B cell (primary cell): ENCODE results near the gene EPHB1. TPM values are rescaled to one million over a fixed set of nuclear protein-coding genes. Genes with fewer than 3 reads are reported as not detected.

Source experiments
- ATAC-seq: fragments of 200-7000 bp; cut with Tn5 transposase; one replicate; pipeline ENCODE4 v1.10.0; 2021; ENCODE audit warnings: low read depth, mild to moderate bottlenecking, moderate number of reproducible peaks, moderate library complexity
- CTCF ChIA-PET: fragments of 350-600 bp; sonication (Branson Sonifier 250); formaldehyde crosslinking; loops from one replicate; lab custom pipeline; 2021; ENCODE audit warnings: antibody characterized with exemption, inconsistent platforms; lab: Charles Lee
- POLR2A ChIA-PET: fragments of 350-600 bp; sonication (Branson Sonifier 250); formaldehyde crosslinking; loops from one replicate; lab custom pipeline; 2021; ENCODE audit warnings: antibody characterized with exemption; lab: Charles Lee
- DNase-seq: peaks from one replicate; pipeline ENCODE4 v3.0.0; 2013
- H2AFZ ChIP-seq: 2 replicates; pipeline ENCODE4 v1.6.1; 2012; ENCODE audit warnings: mild to moderate bottlenecking, low read depth, low read length; ENCODE audit not compliant: insufficient read depth, poor library complexity, severe bottlenecking
- H3K27ac ChIP-seq, 2 donors: 1 replicate in 1 of 2; 2 replicates in 1 of 2; pipeline ENCODE4 v1.5.1; 2012 to 2013; ENCODE audit warnings: low read length in 2 of 2, mild to moderate bottlenecking in 2 of 2, moderate library complexity in 1 of 2
- H3K27me3 ChIP-seq, 4 experiments: fragments of 200-600 bp in 1 of 4; sonication (generic) in 1 of 4; replicated peaks in 1 of 4; 1 replicate in 2 of 4; 2 replicates in 2 of 4; pipeline versions ENCODE4 v1.6.1 to v1.7.0; 2013 to 2016; ENCODE audit warnings: low read length in 3 of 4, mild to moderate bottlenecking in 2 of 4, mixed read lengths in 1 of 4, moderate library complexity in 1 of 4; ENCODE audit not compliant: insufficient read depth in 4 of 4, control insufficient read depth in 3 of 4; ENCODE audit errors: control extremely low read depth in 1 of 4
- H3K36me3 ChIP-seq, 2 experiments: replicated peaks in 1 of 2; 1 replicate in 1 of 2; 2 replicates in 1 of 2; pipeline versions ENCODE4 v1.6.1 to v1.7.1; 2013; ENCODE audit warnings: low read length in 1 of 2; ENCODE audit not compliant: insufficient read depth in 2 of 2, control insufficient read depth in 1 of 2; ENCODE audit errors: control extremely low read depth in 1 of 2, extremely low read depth in 1 of 2
- H3K4me1 ChIP-seq, 2 donors: fragments of 200-600 bp in 1 of 2; sonication (generic) in 1 of 2; 1 replicate in 1 of 2; 2 replicates in 1 of 2; pipeline versions ENCODE4 v1.5.1 to v1.6.1; 2013 to 2017; ENCODE audit warnings: low read length in 2 of 2; ENCODE audit not compliant: control insufficient read depth in 2 of 2, insufficient read depth in 2 of 2
- H3K4me2 ChIP-seq: replicated peaks from 2 replicates; pipeline ENCODE3; 2012; ENCODE audit warnings: mild to moderate bottlenecking, low read depth, low read length; ENCODE audit not compliant: poor library complexity, severe bottlenecking
- H3K4me3 ChIP-seq, 5 experiments: fragments of 200-600 bp in 1 of 5; sonication (generic) in 1 of 5; 1 replicate in 3 of 5; 2 replicates in 2 of 5; pipeline versions ENCODE4 v1.5.1 to v1.7.0; 2011 to 2016; ENCODE audit warnings: low read length in 4 of 5, mild to moderate bottlenecking in 4 of 5, low read depth in 2 of 5, control low read depth in 1 of 5, moderate library complexity in 1 of 5; ENCODE audit not compliant: insufficient read depth in 1 of 5; ENCODE audit errors: control extremely low read depth in 1 of 5, extremely low read depth in 1 of 5
- H3K79me2 ChIP-seq: fragments of 200-600 bp; sonication (generic); one replicate; pipeline ENCODE4 v1.6.0; 2016; ENCODE audit warnings: low read length; ENCODE audit not compliant: control insufficient read depth, insufficient read depth
- H3K9ac ChIP-seq: fragments of 200-600 bp; sonication (generic); 2 replicates; pipeline ENCODE4 v1.6.1; 2017; ENCODE audit warnings: mild to moderate bottlenecking, low read length, moderate library complexity
- H3K9me3 ChIP-seq, 3 donors: one replicate each; pipeline versions ENCODE4 v1.6.1 to v1.7.1; 2013; ENCODE audit warnings: low read length in 2 of 3; ENCODE audit not compliant: control insufficient read depth in 2 of 3, insufficient read depth in 1 of 3; ENCODE audit errors: control extremely low read depth in 1 of 3
- H4K20me1 ChIP-seq: 2 replicates; pipeline ENCODE4 v1.6.0; 2012; ENCODE audit warnings: mild to moderate bottlenecking, low read length; ENCODE audit not compliant: insufficient read depth, control insufficient read depth, poor library complexity, severe bottlenecking
- H3K27ac Mint-ChIP-seq: one replicate; pipeline ENCODE4 v1.8.0; 2021; ENCODE audit warnings: mixed read lengths
- H3K27me3 Mint-ChIP-seq: one replicate; pipeline ENCODE4 v1.8.0; 2021; ENCODE audit warnings: mixed read lengths
- H3K4me1 Mint-ChIP-seq: one replicate; pipeline ENCODE4 v1.8.0; 2021; ENCODE audit warnings: mixed read lengths
- H3K4me3 Mint-ChIP-seq: one replicate; pipeline ENCODE4 v1.8.0; 2021; ENCODE audit warnings: mixed read lengths
- H3K9me3 Mint-ChIP-seq: one replicate; pipeline ENCODE4 v1.8.0; 2022; ENCODE audit warnings: mixed read lengths; ENCODE audit not compliant: insufficient read depth
- CTCF ChIP-seq: fragments of 200-600 bp; IDR thresholded peaks from one replicate; pipeline ENCODE4 v1.8.0; 2022; ENCODE audit warnings: antibody characterized with exemption, mild to moderate bottlenecking
- EZH2 ChIP-seq: IDR thresholded peaks from 2 replicates; pipeline ENCODE4 v1.6.1; 2012; ENCODE audit warnings: borderline replicate concordance, low read depth, mild to moderate bottlenecking, moderate library complexity, low read length; ENCODE audit not compliant: insufficient read depth, poor library complexity, severe bottlenecking
- WGBS: methylation state at CpG from one replicate; pipeline ENCODE4 v1.1.5; 2013; ENCODE audit warnings: missing lambda C conversion rate; ENCODE audit not compliant: insufficient coverage; 5-methylcytosine and 5-hydroxymethylcytosine counted together
- intact Hi-C: fragments of 100-400 bp; cut with micrococcal nuclease; formaldehyde crosslinking; loops from one replicate; pipeline ENCODE4 v1.10.0; 2022
- polyA plus RNA-seq: library from polyadenylated mRNA; depleted of rRNA; stranded (reverse); fragments of >200 nt; gene quantifications from 2 replicates; pipeline ENCODE4 v1.2.3, GENCODE V29; 2012
- total RNA-seq, 2 donors: library from RNA; stranded (reverse); fragments of 120-200 nt in 1 of 2; gene quantifications; 1 replicate in 1 of 2; 2 replicates in 1 of 2; pipeline versions ENCODE4 v1.2.3 to v1.2.4, GENCODE V29; 2013 to 2022

The EPHB1 gene
- total and polyA plus RNA-seq, 2 donors (not counting 1 experiment from before 2014, with no cell fraction given): 0.01 TPM; not detected in 1

DNA sequence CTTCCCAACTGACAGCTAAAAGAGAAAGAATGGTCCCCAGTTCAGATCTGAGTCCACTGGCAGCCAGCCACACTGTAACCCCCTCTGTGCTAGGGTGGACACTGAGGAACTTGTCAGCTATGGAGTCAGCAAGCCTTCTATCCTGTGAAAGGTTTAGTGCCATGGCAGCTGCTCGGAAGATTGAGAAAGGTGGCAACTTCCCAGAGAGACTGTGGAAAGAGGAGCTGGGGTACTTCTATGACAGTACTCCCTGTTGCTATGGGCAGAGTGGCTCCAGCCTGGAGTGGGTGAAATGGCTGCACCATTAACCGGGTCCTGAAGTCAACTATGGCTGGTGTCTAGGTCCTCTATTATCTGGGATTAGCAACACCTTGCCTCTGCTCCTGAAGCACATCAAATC, 447.2 kb downstream of the EPHB1 start:
- H3K4me3 Mint-ChIP-seq: no peak overlapping the region

GRCh38 chr3:135243616-135244015, 448.6 kb downstream of the EPHB1 start:
- Histone ChIP-seq H3K27me3 (no peaks in the 10 kb centered on the region), H3K4me1 (no peaks in the 10 kb centered on the region), H2AFZ (no peak overlapping the region), H4K20me1 (no peaks in the 10 kb centered on the region), H3K4me3 (no peak overlapping the region), H3K27ac (no peak overlapping the region), H3K36me3 (no peaks in the 10 kb centered on the region), H3K79me2 (no peaks in the 10 kb centered on the region), H3K9me3 (no peaks in the 10 kb centered on the region), H3K9ac (no peak overlapping the region), H3K4me2 (no peak overlapping the region)
- Mint-ChIP-seq H3K4me1 (no peaks in the 10 kb centered on the region), H3K4me3 (no peak overlapping the region), H3K27me3 (no peaks in the 10 kb centered on the region), H3K27ac (no peak overlapping the region), H3K9me3 (no peaks in the 10 kb centered on the region)
- TF ChIP-seq CTCF (no peak), EZH2 (no peak)
- ATAC-seq (no peak), DNase-seq (no peak)
- WGBS: 71% methylated on average over 3 of the region's 3 CpGs
- intact Hi-C loops: no loop called here
- CTCF ChIA-PET: no interaction called here
- POLR2A ChIA-PET: no interaction called here

More for the DNA sequence above, 447.2 kb downstream of the EPHB1 start:
- CTCF ChIA-PET: no interaction called here
- Histone ChIP-seq H3K36me3 (no peaks in the 10 kb centered on the region), H4K20me1 (no peaks in the 10 kb centered on the region), H3K4me1 (no peaks in the 10 kb centered on the region), H3K79me2 (no peaks in the 10 kb centered on the region), H3K9ac (no peak overlapping the region), H3K27ac (no peak overlapping the region), H2AFZ (no peak overlapping the region), H3K9me3 (no peaks in the 10 kb centered on the region), H3K27me3 (no peaks in the 10 kb centered on the region), H3K4me2 (no peak overlapping the region), H3K4me3 (no peak overlapping the region)
- H3K4me1 Mint-ChIP-seq: no peaks in the 10 kb centered on the region
- intact Hi-C loops: no loop called here
- ATAC-seq (no peak), DNase-seq (no peak)
- no peak for TF ChIP-seq EZH2
- no peak for TF ChIP-seq CTCF
- H3K9me3 Mint-ChIP-seq: no peaks in the 10 kb centered on the region
- no peak overlapping the region for H3K27ac Mint-ChIP-seq
- no peaks in the 10 kb centered on the region for H3K27me3 Mint-ChIP-seq
- POLR2A ChIA-PET: no interaction called here
- WGBS: 91% methylated on average over 2 of the region's 2 CpGs
